ENCODE measurements around the gene CD99.

DNA sequence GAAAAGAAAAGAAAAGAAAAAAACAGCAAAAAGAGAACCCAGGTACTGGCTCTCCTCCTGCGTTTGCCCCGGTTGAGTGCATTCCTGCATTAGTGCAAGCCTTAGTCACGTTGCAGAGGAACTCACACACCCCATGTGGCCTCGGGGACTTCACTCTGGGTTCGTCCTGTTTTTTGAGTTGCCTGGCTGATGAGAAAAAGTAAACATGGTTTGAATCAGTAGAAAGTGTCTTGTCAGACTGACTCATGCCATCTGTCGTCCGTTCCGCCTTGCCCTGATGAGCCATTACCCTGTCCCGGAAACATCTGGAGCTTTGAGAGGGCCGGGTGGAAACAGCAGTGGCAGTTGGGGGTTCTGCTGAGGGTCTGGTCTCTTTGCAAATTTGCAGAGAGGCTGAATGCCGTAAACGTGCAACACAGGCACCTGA lies 16.3 kb downstream of the CD99 start:
- no peak for TF ChIP-seq CTCF (IDR thresholded peaks at IDR 0.05)
- no peak for TF ChIP-seq POLR2A (IDR thresholded peaks at IDR 0.05)
- peak; percentile 25 to 76 (median 28) for TF ChIP-seq POLR2AphosphoS5 (IDR thresholded peaks at IDR 0.05)
